K562 (cell line): ENCODE data around the gene WWP2. TPM values are rescaled to one million over a fixed set of nuclear protein-coding genes. Genes with fewer than 3 reads are reported as not detected.

Experiments
- FOXA3 ChIP-seq, 2 experiments: fragments of 450-650 bp in 1 of 2; sonication (generic) in 1 of 2; formaldehyde crosslinking; IDR thresholded peaks in 1 of 2; conservative IDR thresholded peaks in 1 of 2; 2 replicates each; pipeline versions ENCODE4 v1.4.0 to v1.8.0; 2020 to 2022; ENCODE audit warnings: mild to moderate bottlenecking in 2 of 2, missing genetic modification reagents in 1 of 2
- HDAC3 ChIP-seq: fragments of 450-650 bp; IDR thresholded peaks from 2 replicates; pipeline ENCODE4 v1.6.1; 2018; ENCODE audit warnings: borderline replicate concordance, mild to moderate bottlenecking, moderate library complexity; ENCODE audit not compliant: partially characterized antibody
- HNRNPLL ChIP-seq: fragments of 200-400 bp; formaldehyde crosslinking; IDR thresholded peaks from 2 replicates; pipeline ENCODE4 v1.6.1; 2017; ENCODE audit warnings: low read length, low read depth, mild to moderate bottlenecking; ENCODE audit not compliant: poor library complexity, severe bottlenecking
- STAG1 ChIP-seq: sonication (generic); formaldehyde crosslinking; IDR thresholded peaks from 2 replicates; pipeline ENCODE4 v1.5.0; 2020; ENCODE audit warnings: missing genetic modification reagents, borderline replicate concordance
- STAT5A ChIP-seq: IDR thresholded peaks from 2 replicates; pipeline ENCODE4 v1.6.1; 2012; ENCODE audit warnings: low read length, inconsistent platforms, borderline replicate concordance
- ZNF121 ChIP-seq: sonication (generic); formaldehyde crosslinking; conservative IDR thresholded peaks from 2 replicates; pipeline ENCODE4 v1.8.0; 2022; ENCODE audit warnings: missing genetic modification reagents
- ZNF551 ChIP-seq: fragments of 250-450 bp; sonication (Bioruptor Pico); IDR thresholded peaks from 2 replicates; pipeline ENCODE4 v1.5.0; 2021; ENCODE audit warnings: mild to moderate bottlenecking, moderate library complexity
- ZNF79 ChIP-seq: fragments of 250-450 bp; sonication (Bioruptor Pico); IDR thresholded peaks from 2 replicates; pipeline ENCODE4 v1.4.0; 2020; ENCODE audit warnings: low read depth, mild to moderate bottlenecking, moderate library complexity
- polyA plus RNA-seq, 8 experiments: library from polyadenylated mRNA; depleted of rRNA in 4 of 8; stranded (reverse) in 5 of 8; unstranded in 3 of 8; fragments of >200 nt; fragmentation: Nextera tagmentation in 2 of 8; fragmentation: Illumina TruSeq in 1 of 8; extraction: Ambion mirVana in 2 of 8; extraction: Trizol in 1 of 8; gene quantifications; 2 replicates each; pipeline versions ENCODE4 v1.2.1 to v1.2.3, GENCODE V29; 2011 to 2014; ENCODE audit warnings: inconsistent platforms in 1 of 8, missing spikeins in 1 of 8
- total RNA-seq, 7 experiments: library from RNA; depleted of rRNA in 6 of 7; stranded (reverse); fragments of >200 nt in 6 of 7; fragmentation: Illumina TruSeq in 2 of 7; extraction: Trizol in 2 of 7; gene quantifications; 2 replicates each; pipeline versions ENCODE4 v1.2.1 to v1.2.3, GENCODE V29; 2011 to 2021; ENCODE audit warnings: low replicate concordance in 1 of 7
- TF ChIP-seq, protein P1 (sequence below): sonication (generic); formaldehyde crosslinking; IDR thresholded peaks from 2 replicates; pipeline ENCODE4 v1.4.0; 2020; ENCODE audit warnings: mild to moderate bottlenecking, missing genetic modification reagents
- TF ChIP-seq, protein P2 (sequence below): sonication (generic); formaldehyde crosslinking; IDR thresholded peaks from 2 replicates; pipeline ENCODE4 v1.9.0; 2022; ENCODE audit warnings: mild to moderate bottlenecking, missing genetic modification reagents
- TF ChIP-seq, protein P3 (sequence below), 2 experiments: fragments of 450-650 bp; formaldehyde crosslinking in 1 of 2; IDR thresholded peaks; 2 replicates each; pipeline versions ENCODE4 v1.4.0 to v1.6.1; 2014 to 2020; ENCODE audit warnings: mild to moderate bottlenecking in 2 of 2, borderline replicate concordance in 1 of 2, low read depth in 1 of 2
- TF ChIP-seq, protein P4 (sequence below): fragments of 450-650 bp; IDR thresholded peaks from one replicate; pipeline ENCODE4 v1.6.1; 2018; ENCODE audit warnings: mild to moderate bottlenecking, moderate library complexity; ENCODE audit not compliant: partially characterized antibody

Gene WWP2
- total and polyA plus RNA-seq, 9 of the 15 experiments (the other 6 are each of a cell fraction or from before 2014, with no cell fraction given), result 1.9 to 34.4 (median 14.6) TPM

GRCh38 chr16:69761983-69762813 lies at the start of gene WWP2 (continued):
- TF ChIP-seq, protein P1, sequence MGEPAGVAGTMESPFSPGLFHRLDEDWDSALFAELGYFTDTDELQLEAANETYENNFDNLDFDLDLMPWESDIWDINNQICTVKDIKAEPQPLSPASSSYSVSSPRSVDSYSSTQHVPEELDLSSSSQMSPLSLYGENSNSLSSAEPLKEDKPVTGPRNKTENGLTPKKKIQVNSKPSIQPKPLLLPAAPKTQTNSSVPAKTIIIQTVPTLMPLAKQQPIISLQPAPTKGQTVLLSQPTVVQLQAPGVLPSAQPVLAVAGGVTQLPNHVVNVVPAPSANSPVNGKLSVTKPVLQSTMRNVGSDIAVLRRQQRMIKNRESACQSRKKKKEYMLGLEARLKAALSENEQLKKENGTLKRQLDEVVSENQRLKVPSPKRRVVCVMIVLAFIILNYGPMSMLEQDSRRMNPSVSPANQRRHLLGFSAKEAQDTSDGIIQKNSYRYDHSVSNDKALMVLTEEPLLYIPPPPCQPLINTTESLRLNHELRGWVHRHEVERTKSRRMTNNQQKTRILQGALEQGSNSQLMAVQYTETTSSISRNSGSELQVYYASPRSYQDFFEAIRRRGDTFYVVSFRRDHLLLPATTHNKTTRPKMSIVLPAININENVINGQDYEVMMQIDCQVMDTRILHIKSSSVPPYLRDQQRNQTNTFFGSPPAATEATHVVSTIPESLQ, result no peak
- TF ChIP-seq FOXA3 (CRISPR knock-in tag; conservative IDR thresholded peaks at IDR 0.05 in 1 of 2, IDR thresholded peaks at IDR 0.05 in 1 of 2) (no peak), ZNF79 (CRISPR knock-in tag) (no peak), HDAC3 (peak; percentile 40), STAG1 (CRISPR knock-in tag) (no peak), ZNF121 (CRISPR knock-in tag) (no peak), STAT5A (no peak), ZNF551 (no peak), HNRNPLL (peak; percentile 19)
- TF ChIP-seq, protein P2, sequence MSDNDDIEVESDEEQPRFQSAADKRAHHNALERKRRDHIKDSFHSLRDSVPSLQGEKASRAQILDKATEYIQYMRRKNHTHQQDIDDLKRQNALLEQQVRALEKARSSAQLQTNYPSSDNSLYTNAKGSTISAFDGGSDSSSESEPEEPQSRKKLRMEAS, result peak; percentile 45; the same call in 1 of the 2 replicates
- TF ChIP-seq, protein P3, sequence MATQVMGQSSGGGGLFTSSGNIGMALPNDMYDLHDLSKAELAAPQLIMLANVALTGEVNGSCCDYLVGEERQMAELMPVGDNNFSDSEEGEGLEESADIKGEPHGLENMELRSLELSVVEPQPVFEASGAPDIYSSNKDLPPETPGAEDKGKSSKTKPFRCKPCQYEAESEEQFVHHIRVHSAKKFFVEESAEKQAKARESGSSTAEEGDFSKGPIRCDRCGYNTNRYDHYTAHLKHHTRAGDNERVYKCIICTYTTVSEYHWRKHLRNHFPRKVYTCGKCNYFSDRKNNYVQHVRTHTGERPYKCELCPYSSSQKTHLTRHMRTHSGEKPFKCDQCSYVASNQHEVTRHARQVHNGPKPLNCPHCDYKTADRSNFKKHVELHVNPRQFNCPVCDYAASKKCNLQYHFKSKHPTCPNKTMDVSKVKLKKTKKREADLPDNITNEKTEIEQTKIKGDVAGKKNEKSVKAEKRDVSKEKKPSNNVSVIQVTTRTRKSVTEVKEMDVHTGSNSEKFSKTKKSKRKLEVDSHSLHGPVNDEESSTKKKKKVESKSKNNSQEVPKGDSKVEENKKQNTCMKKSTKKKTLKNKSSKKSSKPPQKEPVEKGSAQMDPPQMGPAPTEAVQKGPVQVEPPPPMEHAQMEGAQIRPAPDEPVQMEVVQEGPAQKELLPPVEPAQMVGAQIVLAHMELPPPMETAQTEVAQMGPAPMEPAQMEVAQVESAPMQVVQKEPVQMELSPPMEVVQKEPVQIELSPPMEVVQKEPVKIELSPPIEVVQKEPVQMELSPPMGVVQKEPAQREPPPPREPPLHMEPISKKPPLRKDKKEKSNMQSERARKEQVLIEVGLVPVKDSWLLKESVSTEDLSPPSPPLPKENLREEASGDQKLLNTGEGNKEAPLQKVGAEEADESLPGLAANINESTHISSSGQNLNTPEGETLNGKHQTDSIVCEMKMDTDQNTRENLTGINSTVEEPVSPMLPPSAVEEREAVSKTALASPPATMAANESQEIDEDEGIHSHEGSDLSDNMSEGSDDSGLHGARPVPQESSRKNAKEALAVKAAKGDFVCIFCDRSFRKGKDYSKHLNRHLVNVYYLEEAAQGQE (IDR thresholded peaks at IDR 0.05; ENCODE audit: borderline replicate concordance), result peak; percentile 83
- TF ChIP-seq, protein P3 (CRISPR knock-in tag; IDR thresholded peaks at IDR 0.05; ENCODE audit: low read depth), result no peak
- TF ChIP-seq, protein P4, sequence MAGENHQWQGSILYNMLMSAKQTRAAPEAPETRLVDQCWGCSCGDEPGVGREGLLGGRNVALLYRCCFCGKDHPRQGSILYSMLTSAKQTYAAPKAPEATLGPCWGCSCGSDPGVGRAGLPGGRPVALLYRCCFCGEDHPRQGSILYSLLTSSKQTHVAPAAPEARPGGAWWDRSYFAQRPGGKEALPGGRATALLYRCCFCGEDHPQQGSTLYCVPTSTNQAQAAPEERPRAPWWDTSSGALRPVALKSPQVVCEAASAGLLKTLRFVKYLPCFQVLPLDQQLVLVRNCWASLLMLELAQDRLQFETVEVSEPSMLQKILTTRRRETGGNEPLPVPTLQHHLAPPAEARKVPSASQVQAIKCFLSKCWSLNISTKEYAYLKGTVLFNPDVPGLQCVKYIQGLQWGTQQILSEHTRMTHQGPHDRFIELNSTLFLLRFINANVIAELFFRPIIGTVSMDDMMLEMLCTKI, result no peak
